ENCODE measurements around the gene SERPIND1.

The SERPIND1 gene

GRCh38 chr22:20786048-20786447, 12.1 kb downstream of the SERPIND1 start:
- Histone ChIP-seq H3K79me2 (ENCODE audit: insufficient read depth, low read depth) (no peaks in the 10 kb centered on the region), H3K27me3 (ENCODE audit: insufficient read depth, low read depth) (no peaks in the 10 kb centered on the region), H3K27ac (no peak overlapping the region), H2AFZ (ENCODE audit: low read depth) (no peak overlapping the region), H3K9ac (no peak overlapping the region), H3K4me2 (no peak overlapping the region), H3K36me3 (ENCODE audit: insufficient read depth) (no peaks in the 10 kb centered on the region), H3K4me1 (ENCODE audit: low read depth, poor library complexity, severe bottlenecking) (peaks cover 3% of the 10 kb centered on the region), H3K4me3 (IDR thresholded peaks at IDR 0.05; ENCODE audit: insufficient read depth, low read depth, low read length) (no peak overlapping the region), H4K20me1 (ENCODE audit: insufficient read depth) (no peaks in the 10 kb centered on the region; the same call in 1 of the 2 replicates)
- TF ChIP-seq CTCF (conservative IDR thresholded peaks at IDR 0.05; ENCODE audit: low read depth, low read length): no peak

- no peak overlapping the region for H3K9ac ChIP-seq
- peaks cover 3% of the 10 kb centered on the region for H3K4me1 ChIP-seq (ENCODE audit: low read depth, poor library complexity, severe bottlenecking)
- no peaks in the 10 kb centered on the region; the same call in 1 of the 2 replicates for H4K20me1 ChIP-seq (ENCODE audit: insufficient read depth)
- H2AFZ ChIP-seq (ENCODE audit: low read depth): no peak overlapping the region
- TF ChIP-seq CTCF (conservative IDR thresholded peaks at IDR 0.05; ENCODE audit: low read depth, low read length): no peak
- no peaks in the 10 kb centered on the region for H3K27me3 ChIP-seq (ENCODE audit: insufficient read depth, low read depth)
- no peak overlapping the region for H3K4me3 ChIP-seq (IDR thresholded peaks at IDR 0.05; ENCODE audit: insufficient read depth, low read depth, low read length)
- H3K36me3 ChIP-seq (ENCODE audit: insufficient read depth): no peaks in the 10 kb centered on the region
- no peaks in the 10 kb centered on the region for H3K79me2 ChIP-seq (ENCODE audit: insufficient read depth, low read depth)
- no peak overlapping the region for H3K4me2 ChIP-seq
- H3K27ac ChIP-seq: no peak overlapping the region
Observed at GRCh38 chr22:20786536-20786979, 12.6 kb downstream of the SERPIND1 start.

- Histone ChIP-seq H3K4me1 (ENCODE audit: low read depth, poor library complexity, severe bottlenecking) (peaks cover 3% of the 10 kb centered on the region), H3K4me2 (no peak overlapping the region), H3K9ac (no peak overlapping the region), H3K79me2 (ENCODE audit: insufficient read depth, low read depth) (no peaks in the 10 kb centered on the region), H3K36me3 (ENCODE audit: insufficient read depth) (no peaks in the 10 kb centered on the region), H3K27ac (no peak overlapping the region), H3K4me3 (IDR thresholded peaks at IDR 0.05; ENCODE audit: insufficient read depth, low read depth, low read length) (no peak overlapping the region), H3K27me3 (ENCODE audit: insufficient read depth, low read depth) (no peaks in the 10 kb centered on the region), H4K20me1 (ENCODE audit: insufficient read depth) (no peaks in the 10 kb centered on the region; the same call in 1 of the 2 replicates), H2AFZ (ENCODE audit: low read depth) (no peak overlapping the region)
- TF ChIP-seq CTCF (conservative IDR thresholded peaks at IDR 0.05; ENCODE audit: low read depth, low read length): no peak
Observed at GRCh38 chr22:20787223-20787622, 13.3 kb downstream of the SERPIND1 start.

- Histone ChIP-seq H3K9ac (no peak overlapping the region), H2AFZ (ENCODE audit: low read depth) (no peak overlapping the region), H3K27ac (no peak overlapping the region), H3K4me3 (IDR thresholded peaks at IDR 0.05; ENCODE audit: insufficient read depth, low read depth, low read length) (no peak overlapping the region), H3K79me2 (ENCODE audit: insufficient read depth, low read depth) (no peaks in the 10 kb centered on the region), H3K4me2 (no peak overlapping the region), H3K4me1 (ENCODE audit: low read depth, poor library complexity, severe bottlenecking) (peaks cover 3% of the 10 kb centered on the region), H4K20me1 (ENCODE audit: insufficient read depth) (no peaks in the 10 kb centered on the region; the same call in 1 of the 2 replicates), H3K36me3 (ENCODE audit: insufficient read depth) (no peaks in the 10 kb centered on the region), H3K27me3 (ENCODE audit: insufficient read depth, low read depth) (no peaks in the 10 kb centered on the region)
- TF ChIP-seq CTCF (conservative IDR thresholded peaks at IDR 0.05; ENCODE audit: low read depth, low read length): no peak
Observed at GRCh38 chr22:20787746-20788626, 14.1 kb downstream of the SERPIND1 start.
